Astrocyte of the cerebellum (primary cell): Measurements from ENCODE around the gene PLXDC2.

Experiments
- DNase-seq: peaks from one replicate; pipeline ENCODE4 v3.0.0-alpha.2; 2011; ENCODE audit warnings: low read depth
- H3K4me3 ChIP-seq: 2 replicates; pipeline ENCODE4 v1.5.1; 2011; ENCODE audit warnings: mild to moderate bottlenecking, low read depth, low read length, moderate library complexity
- in situ Hi-C: cut with HindIII; loops from 2 replicates; pipeline ENCODE4 v1.10.0; 2017; ENCODE audit warnings: low sequenced_read_pairs
- TF ChIP-seq, protein P1 (sequence below): IDR thresholded peaks from 2 replicates; pipeline ENCODE4 v1.5.1; 2012; ENCODE audit warnings: low read length, low read depth, moderate library complexity, mild to moderate bottlenecking; ENCODE audit errors: missing control alignments

The PLXDC2 gene

DNA sequence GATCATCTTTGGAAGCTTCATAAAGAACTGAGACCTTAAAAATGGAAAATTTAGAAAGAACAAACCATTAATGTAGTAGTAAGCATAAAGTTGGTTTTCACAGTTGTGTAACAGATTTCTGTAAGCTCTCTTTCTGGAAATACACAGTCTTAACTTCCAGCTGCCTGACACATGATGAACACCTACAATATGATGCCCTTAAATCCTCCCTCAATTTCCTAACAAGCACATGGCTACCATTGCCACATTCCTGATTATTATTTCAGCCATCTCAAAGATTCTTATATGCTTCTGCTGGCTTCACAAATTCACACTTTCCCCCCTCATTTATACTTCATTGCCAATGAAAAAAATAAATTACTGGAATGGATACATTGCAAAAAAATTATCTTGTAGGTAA, 49.4 kb downstream of the PLXDC2 start:
- no peak overlapping the region for H3K4me3 ChIP-seq
- no peak for DNase-seq
- in situ Hi-C loops = no loop called here
- TF ChIP-seq, protein P1, sequence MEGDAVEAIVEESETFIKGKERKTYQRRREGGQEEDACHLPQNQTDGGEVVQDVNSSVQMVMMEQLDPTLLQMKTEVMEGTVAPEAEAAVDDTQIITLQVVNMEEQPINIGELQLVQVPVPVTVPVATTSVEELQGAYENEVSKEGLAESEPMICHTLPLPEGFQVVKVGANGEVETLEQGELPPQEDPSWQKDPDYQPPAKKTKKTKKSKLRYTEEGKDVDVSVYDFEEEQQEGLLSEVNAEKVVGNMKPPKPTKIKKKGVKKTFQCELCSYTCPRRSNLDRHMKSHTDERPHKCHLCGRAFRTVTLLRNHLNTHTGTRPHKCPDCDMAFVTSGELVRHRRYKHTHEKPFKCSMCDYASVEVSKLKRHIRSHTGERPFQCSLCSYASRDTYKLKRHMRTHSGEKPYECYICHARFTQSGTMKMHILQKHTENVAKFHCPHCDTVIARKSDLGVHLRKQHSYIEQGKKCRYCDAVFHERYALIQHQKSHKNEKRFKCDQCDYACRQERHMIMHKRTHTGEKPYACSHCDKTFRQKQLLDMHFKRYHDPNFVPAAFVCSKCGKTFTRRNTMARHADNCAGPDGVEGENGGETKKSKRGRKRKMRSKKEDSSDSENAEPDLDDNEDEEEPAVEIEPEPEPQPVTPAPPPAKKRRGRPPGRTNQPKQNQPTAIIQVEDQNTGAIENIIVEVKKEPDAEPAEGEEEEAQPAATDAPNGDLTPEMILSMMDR = no peak

DNA sequence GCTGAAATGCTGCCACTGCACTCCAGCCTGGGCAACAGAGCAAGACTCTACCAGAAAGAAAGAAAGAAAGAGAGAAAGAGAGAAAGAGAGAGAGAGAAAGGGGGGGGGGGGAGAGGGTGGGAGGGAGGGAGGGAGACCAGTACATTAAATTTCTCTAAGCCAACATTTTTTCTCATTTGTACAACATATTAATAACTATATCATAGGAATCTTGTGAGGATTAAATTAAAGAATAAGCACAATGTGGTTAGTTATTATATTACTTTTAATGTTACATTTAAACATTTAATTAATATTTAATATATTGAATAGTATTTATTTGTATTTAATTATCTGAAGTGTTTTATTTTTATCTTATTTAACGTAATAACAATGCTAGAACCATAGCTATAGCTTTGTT, 53.1 kb downstream of the PLXDC2 start:
- no peak overlapping the region for H3K4me3 ChIP-seq
- no peak for DNase-seq
- TF ChIP-seq, protein P1 = no peak
- in situ Hi-C loops = no loop called here

DNA sequence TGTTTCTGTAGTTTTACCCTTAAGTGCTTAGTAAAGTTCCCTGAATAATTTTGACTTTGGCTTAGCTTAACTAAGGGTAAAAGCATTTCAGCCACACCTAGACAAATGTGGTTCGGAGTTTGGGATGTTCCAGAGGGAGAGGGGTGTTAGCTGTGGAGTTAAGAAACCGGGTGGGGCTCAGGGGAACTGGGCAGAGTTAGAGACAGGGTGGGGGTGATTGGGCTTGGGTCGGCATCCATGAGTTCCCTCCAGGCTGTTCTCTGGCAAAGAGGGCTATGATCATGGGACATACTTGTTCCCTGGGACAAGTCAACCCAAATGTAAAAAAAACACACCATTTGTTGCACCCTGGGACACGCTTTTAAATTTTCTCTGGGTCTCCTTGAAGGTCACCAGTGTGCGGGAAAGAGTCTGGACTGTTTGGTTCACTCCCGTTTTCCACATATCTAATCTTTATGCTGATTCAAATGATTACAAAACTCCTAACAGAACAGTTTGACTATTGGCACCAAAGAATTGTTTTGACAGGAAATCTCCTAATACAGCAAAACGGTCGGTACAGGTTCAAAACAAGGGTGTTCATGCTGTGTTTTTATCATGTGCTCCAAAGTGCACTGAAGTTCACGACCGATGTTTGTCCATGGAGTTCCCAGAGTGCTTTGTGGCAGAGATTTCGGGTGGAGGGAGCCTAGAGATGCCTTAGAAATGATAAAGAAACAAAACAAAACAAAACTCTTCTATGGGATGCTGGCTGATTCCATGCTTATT, 56.5 kb downstream of the PLXDC2 start:
- in situ Hi-C loops = no loop called here
- no peak overlapping the region for H3K4me3 ChIP-seq
- TF ChIP-seq, protein P1 = no peak
- DNase-seq = no peak

DNA sequence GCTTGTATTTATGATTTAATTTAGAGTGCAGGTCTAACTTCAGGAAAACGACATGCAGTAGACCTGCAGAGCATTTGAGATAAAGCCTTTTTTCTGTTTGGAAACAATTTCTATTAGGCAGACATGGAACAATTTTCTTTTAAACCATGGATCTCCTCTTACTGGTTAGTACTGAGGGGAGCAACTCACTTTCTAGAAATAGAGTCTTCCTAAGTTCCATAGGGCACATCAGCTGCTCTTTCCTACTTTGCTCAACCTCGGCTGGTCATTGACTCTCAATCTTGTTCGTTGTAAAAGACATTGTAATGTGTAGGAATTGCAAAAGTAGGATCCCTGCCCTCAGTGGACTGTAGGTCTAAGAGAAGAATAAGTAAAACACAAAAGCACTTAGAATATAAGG, 58.0 kb downstream of the PLXDC2 start:
- no peak for DNase-seq
- TF ChIP-seq, protein P1 = no peak
- H3K4me3 ChIP-seq = no peak overlapping the region
- in situ Hi-C loops = no loop called here

DNA sequence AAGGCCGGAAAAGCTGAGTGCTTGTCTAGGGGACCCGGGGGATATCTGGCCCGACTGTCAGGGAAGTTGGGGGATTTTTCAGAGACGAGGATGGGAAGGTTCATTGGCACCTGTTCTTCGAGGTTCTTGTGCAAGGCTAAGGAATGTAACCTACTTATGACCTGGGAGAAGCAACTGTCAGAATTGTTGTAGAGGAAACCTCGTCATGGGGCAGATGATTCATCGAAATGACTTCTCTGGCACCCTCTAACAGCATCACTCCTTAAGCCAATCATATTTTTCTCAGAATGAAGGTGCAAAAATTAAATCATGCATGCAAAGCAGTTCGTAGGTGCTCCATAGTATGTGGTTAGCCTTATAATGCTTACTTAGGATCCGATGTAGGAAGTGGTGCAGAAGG, 58.6 kb downstream of the PLXDC2 start:
- in situ Hi-C loops = no loop called here
- TF ChIP-seq, protein P1 = no peak
- no peak for DNase-seq
- no peak overlapping the region for H3K4me3 ChIP-seq

DNA sequence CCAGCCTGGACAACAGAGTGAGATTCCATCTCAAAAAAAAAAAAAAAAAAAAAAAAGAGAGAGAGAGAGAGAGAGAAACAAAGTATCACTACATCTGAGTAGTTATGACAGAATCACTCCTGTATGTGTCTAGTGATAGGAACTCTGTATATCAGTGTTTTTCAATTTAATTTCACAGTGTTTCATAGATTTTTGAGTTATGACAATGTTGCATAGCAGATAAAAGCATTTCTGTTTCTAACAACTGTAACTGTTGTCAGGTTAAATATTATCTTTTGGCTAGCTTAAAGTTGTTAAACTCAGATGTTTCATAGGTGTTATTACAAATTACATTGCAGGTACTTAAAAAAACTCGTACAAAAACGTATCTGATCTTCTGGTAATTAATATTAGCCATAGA, 60.3 kb downstream of the PLXDC2 start:
- DNase-seq = no peak
- in situ Hi-C loops = no loop called here
- TF ChIP-seq, protein P1 = no peak
- H3K4me3 ChIP-seq = no peak overlapping the region
